ENCODE results near the gene ATP7B.

GRCh38 chr13:52029569-52029968 lies 18.3 kb upstream of the ATP7B start:
- TF ChIP-seq CTCF (IDR thresholded peaks at IDR 0.05), result no peak
- TF ChIP-seq ZFX (IDR thresholded peaks at IDR 0.05; ENCODE audit: borderline replicate concordance), result no peak
